ENCODE measurements around the gene HSF2.

The HSF2 gene

GRCh38 chr6:122405417-122405816, 6.0 kb downstream of the HSF2 start:
- POLR2A ChIA-PET = no interaction called here

GRCh38 chr6:122406187-122406586, 6.7 kb downstream of the HSF2 start:
- POLR2A ChIA-PET = no interaction called here

More at GRCh38 chr6:122405417-122405816, 6.0 kb downstream of the HSF2 start:
- DNase-seq (ENCODE audit: extremely low spot score) = no peak
- CTCF ChIA-PET = no interaction called here
- TF ChIP-seq HDGF (IDR thresholded peaks at IDR 0.05; ENCODE audit: borderline replicate concordance) = no peak
- TF ChIP-seq L3MBTL2 (conservative IDR thresholded peaks at IDR 0.05) = no peak
- TF ChIP-seq SP1 (IDR thresholded peaks at IDR 0.05) = no peak
- no peak for TF ChIP-seq FOXK2 (IDR thresholded peaks at IDR 0.05)
- no peak for TF ChIP-seq ZNF384 (IDR thresholded peaks at IDR 0.05)
- no peak for TF ChIP-seq FOXM1 (IDR thresholded peaks at IDR 0.05; ENCODE audit: borderline replicate concordance)
- TF ChIP-seq CTBP1 (IDR thresholded peaks at IDR 0.05; ENCODE audit: borderline replicate concordance) = no peak
- no peak for TF ChIP-seq TARDBP (IDR thresholded peaks at IDR 0.05)
- no peak for TF ChIP-seq ELF4 (IDR thresholded peaks at IDR 0.05)
- TF ChIP-seq ARNT (IDR thresholded peaks at IDR 0.05) = no peak
- TF ChIP-seq BHLHE40 (IDR thresholded peaks at IDR 0.05; ENCODE audit: borderline replicate concordance) = no peak
- no peak for TF ChIP-seq PKNOX1 (IDR thresholded peaks at IDR 0.05)
- no peak for TF ChIP-seq SUZ12 (IDR thresholded peaks at IDR 0.05)
- no peak for TF ChIP-seq NFRKB (IDR thresholded peaks at IDR 0.05)
- TF ChIP-seq FOXA1 (IDR thresholded peaks at IDR 0.05) = no peak
- TF ChIP-seq LEF1 (IDR thresholded peaks at IDR 0.05; ENCODE audit: borderline replicate concordance) = no peak

GRCh38 chr6:122407712-122408111, 8.3 kb downstream of the HSF2 start:
- no peak for DNase-seq (ENCODE audit: extremely low spot score)
- CTCF ChIA-PET = no interaction called here
- TF ChIP-seq PKNOX1 (IDR thresholded peaks at IDR 0.05) (no peak), SUZ12 (IDR thresholded peaks at IDR 0.05) (no peak), CTBP1 (IDR thresholded peaks at IDR 0.05; ENCODE audit: borderline replicate concordance) (no peak)
- POLR2A ChIA-PET = interaction anchor here (0.7 kb wide), 1 partner anchor 64 kb away, joined by 3 read pairs; the partner anchor contains the start of gene SERINC1

More at GRCh38 chr6:122406187-122406586, 6.7 kb downstream of the HSF2 start:
- DNase-seq (ENCODE audit: extremely low spot score) = no peak
- no peak for TF ChIP-seq TARDBP (IDR thresholded peaks at IDR 0.05)
- CTCF ChIA-PET = no interaction called here

- POLR2A ChIA-PET = interaction anchor here (0.7 kb wide), 1 partner anchor 63 kb away, joined by 3 read pairs; the partner anchor contains the start of gene SERINC1
- DNase-seq (ENCODE audit: extremely low spot score) = no peak
- no peak for TF ChIP-seq CTBP1 (IDR thresholded peaks at IDR 0.05; ENCODE audit: borderline replicate concordance)
- TF ChIP-seq L3MBTL2 (conservative IDR thresholded peaks at IDR 0.05) = no peak
- no peak for TF ChIP-seq SUZ12 (IDR thresholded peaks at IDR 0.05)
- no peak for TF ChIP-seq PKNOX1 (IDR thresholded peaks at IDR 0.05)
- CTCF ChIA-PET = no interaction called here
Measured at GRCh38 chr6:122408240-122408639, 8.8 kb downstream of the HSF2 start.

- CTCF ChIA-PET = no interaction called here
- TF ChIP-seq HDGF (IDR thresholded peaks at IDR 0.05; ENCODE audit: borderline replicate concordance) (no peak), FOXK2 (IDR thresholded peaks at IDR 0.05) (no peak), FOXM1 (IDR thresholded peaks at IDR 0.05; ENCODE audit: borderline replicate concordance) (no peak), TARDBP (IDR thresholded peaks at IDR 0.05) (no peak), SUZ12 (IDR thresholded peaks at IDR 0.05) (no peak), CTBP1 (IDR thresholded peaks at IDR 0.05; ENCODE audit: borderline replicate concordance) (no peak), LEF1 (IDR thresholded peaks at IDR 0.05; ENCODE audit: borderline replicate concordance) (no peak)
Measured at GRCh38 chr6:122408702-122409458, 9.4 kb downstream of the HSF2 start.

GRCh38 chr6:122412001-122412400, 12.5 kb downstream of the HSF2 start:
- TF ChIP-seq HDGF (IDR thresholded peaks at IDR 0.05; ENCODE audit: borderline replicate concordance) = no peak
- TF ChIP-seq ELF4 (IDR thresholded peaks at IDR 0.05) = no peak
- no peak for TF ChIP-seq PKNOX1 (IDR thresholded peaks at IDR 0.05)
- no peak for TF ChIP-seq FOXM1 (IDR thresholded peaks at IDR 0.05; ENCODE audit: borderline replicate concordance)
- no peak for TF ChIP-seq CTBP1 (IDR thresholded peaks at IDR 0.05; ENCODE audit: borderline replicate concordance)
- TF ChIP-seq NFRKB (IDR thresholded peaks at IDR 0.05) = no peak
- no peak for TF ChIP-seq TARDBP (IDR thresholded peaks at IDR 0.05)
- no peak for TF ChIP-seq ZNF384 (IDR thresholded peaks at IDR 0.05)
- POLR2A ChIA-PET = no interaction called here
- no peak for DNase-seq (ENCODE audit: extremely low spot score)
- CTCF ChIA-PET = interaction anchor here (0.6 kb wide), 1 partner anchor 31 kb away, joined by 3 read pairs; no protein-coding TSS in a partner anchor

More at GRCh38 chr6:122408702-122409458, 9.4 kb downstream of the HSF2 start:
- POLR2A ChIA-PET = no interaction called here
- no peak for DNase-seq (ENCODE audit: extremely low spot score)
